Stimulated activated CD4-positive, alpha-beta T cell treated with anti-CD3 and anti-CD28 coated beads, Interleukin-12 subunit alpha, Interleukin-12 subunit beta, amount 100 ng/mL, for 24 hours (primary cell): ENCODE data around the gene ZNF442.
"Not testable (repeated sequence)": the region's sequence is repeated elsewhere in the genome, so short reads cannot be mapped to it uniquely, and the experiment has no call there.

Source experiments
- DNase-seq, 2 experiments: peaks; one replicate each; pipeline ENCODE4 v3.0.0-alpha.2; 2020; ENCODE audit warnings: low read depth in 2 of 2

The ZNF442 gene

DNA sequence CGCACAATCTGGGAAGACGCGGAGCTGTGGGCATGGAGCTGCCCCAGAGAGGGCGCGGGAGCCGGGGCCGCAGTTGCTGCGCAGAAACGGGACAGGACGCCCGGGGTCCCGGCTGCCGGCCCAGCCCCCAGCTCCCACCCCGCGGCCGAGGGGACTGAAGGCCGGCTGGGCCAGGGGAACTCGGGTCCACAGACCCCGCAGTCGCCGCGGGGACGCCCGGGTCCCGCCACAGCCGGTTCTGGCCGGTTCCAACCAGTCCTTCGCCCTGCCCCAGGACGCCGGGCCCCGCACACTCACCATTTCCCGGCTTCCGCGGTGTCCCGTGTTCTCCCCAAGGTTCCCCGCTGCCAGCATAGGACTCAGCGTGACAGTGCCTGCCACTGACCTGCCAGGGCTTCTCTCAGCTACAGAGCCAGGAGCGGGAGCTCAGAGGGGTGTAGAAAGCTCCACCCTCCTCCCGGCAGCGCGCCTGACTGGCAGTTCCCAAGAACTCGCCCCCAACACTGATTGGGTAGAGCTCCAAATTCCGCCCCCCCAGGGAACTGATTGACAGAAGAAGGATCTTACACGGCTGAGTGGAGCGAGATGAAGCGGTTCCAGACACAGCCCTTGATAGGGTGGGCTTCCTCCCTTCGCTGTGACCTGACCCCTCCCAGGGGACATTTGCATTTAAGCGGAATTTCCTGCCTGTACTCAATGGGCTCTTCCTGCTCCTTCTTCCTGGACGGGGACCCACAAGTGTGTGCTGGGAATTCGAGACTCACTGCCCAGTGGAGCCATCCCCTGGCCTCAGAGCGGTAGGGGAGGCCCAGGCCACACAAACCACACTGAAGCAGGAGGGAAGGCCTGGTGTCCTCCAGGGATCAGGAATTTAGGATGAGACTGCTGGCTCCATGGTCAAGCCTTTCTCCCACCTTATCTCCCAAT is at the start of gene ZNF442:
Gene ZNF442 (minus strand): TSS at position 448 of the 927 bp plus-strand sequence. CDS start 2,052 bp downstream, outside the sequence.
- peak; percentile 80 to 88 for DNase-seq

DNA sequence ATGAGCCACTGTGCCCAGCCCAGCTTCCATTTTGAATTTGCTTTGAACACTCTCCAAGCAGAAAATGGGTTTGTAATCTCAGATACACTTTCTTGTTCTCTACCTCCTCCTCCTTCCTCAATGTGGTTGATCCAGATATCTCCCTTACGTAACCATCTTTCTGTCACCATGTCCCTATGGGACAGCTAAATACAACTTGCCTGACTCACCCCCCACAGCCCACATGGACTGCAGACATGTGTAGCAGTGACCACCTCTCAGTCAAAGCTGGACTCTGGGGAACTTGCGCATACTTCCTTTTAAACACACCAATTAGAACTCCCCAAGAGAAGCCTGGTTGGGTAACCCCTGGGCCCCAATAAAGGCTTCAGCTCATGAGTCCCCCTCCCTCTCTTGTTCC is 46.4 kb upstream of the ZNF442 start:
- DNase-seq: no peak

DNA sequence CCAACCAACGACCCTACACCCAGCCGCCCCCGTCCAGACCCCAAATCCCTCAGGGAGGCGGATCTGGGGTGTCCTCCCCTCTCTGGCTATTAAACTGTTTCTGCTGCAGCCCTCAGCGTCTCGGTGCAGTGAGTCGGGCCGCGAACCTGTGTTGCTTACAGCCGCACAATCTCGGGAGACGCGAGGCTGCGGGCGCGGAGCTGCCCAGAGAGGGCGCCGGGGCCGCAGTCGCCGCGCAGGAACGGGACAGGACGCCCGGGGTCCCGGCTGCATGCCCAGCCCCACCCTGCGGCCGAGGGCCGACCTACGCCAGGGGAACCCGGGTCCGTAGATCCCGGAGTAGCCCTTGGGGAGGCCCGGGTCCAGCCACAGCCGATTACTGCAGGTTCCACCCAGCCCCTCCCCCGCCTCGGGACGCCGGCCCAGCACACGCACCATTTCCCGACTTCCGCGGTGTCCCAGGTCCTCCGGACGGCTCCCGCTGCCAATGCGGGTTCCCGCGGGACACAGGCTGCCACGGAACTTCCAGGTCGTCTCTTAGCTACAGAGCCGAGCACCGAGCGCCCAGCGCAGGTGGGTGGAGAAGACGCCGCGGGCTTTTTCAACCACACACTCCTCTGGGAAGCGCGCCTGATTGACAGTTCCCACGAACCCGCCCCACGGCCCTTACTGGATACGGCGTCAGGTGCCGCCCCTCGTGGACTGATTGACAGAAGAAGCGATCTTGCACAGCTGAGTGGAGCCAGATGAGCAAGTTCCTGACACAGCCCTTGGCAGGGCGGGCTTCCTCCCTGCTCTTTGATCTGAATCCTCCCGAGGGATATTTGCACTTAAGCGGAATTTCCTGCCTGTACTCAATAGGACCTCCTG is 35.4 kb upstream of the ZNF442 start, which contains the start of gene ZNF799:
Gene ZNF799 (minus strand): TSS at position 639 of the 870 bp plus-strand sequence. CDS start 201 bp downstream, at position 438.
- DNase-seq: peak; percentile 79 to 90

DNA sequence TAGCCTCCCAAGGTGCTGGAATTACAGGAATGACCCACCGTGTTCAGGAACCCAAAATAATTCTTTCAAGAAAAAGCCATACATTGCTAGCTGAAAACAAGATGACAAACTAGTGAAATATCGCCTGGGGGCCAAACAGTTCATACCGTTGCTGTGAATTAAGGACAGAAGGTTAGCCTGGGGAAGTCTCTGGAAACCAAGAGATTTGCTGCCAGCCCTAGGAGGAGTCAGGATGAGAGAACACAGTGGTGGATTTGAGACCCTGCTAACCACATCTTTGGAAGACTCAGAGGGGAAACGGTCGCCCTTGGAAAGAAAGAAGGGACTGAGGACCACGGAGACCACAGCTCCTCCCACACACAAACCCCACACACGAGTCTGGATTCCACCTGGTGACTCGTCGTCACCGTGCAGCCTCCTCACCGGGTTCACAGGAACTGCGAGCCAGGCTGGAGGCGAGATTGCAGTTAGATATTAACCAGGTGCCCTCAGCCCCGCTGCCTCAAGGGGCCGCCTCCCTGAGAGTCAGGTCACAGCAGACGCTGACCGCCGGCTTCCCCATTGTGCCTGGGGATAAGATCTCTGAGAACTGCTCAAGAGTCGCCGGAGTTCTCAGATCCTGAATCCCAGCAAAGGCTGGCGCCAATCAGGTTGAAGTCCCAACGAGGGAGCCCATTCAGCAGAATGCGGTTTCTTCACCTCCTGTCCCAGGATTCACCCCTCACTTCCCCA is 34.6 kb upstream of the ZNF442 start:
- DNase-seq: peak in 1 of 2 experiments; percentile 14

DNA sequence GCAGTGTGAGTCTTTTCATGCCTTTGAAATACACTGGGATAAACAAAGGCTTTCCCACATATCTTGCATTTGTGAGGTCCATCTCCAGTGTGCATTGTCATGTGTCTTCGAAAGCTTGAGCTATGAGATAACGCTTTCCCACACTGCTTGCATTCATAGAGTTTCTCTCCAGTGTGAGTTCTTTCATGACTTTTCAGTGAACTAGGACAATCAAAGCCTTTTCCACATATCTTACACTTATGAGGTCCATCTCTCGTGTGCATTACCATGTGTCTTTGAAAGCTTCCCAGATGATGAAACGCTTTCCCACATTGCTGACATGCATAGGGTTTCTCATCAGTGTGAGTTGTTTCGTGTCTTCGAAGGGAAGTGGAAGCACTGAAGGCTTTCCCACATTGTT is 25.7 kb upstream of the ZNF442 start:
- DNase-seq: not testable (repeated sequence)

DNA sequence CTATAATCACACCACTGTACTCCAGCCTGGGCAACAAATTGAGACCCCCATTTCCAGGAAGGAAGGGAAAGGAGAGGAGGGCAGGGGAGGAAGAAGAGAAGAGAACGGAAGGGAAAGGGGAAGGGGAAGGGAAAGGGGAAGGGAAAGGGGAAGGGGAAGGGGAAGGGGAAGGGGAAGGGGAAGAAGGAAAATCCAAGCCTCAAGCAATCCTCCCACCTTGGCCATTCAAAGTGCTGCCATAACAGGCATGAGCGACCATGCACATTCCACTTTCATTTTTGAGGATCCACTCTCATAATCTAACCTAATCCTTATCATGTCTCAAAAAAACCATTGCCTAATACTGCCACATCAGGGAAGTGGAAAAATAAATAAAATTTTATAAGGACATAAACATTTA is 20.9 kb upstream of the ZNF442 start:
- DNase-seq: not testable (repeated sequence)

DNA sequence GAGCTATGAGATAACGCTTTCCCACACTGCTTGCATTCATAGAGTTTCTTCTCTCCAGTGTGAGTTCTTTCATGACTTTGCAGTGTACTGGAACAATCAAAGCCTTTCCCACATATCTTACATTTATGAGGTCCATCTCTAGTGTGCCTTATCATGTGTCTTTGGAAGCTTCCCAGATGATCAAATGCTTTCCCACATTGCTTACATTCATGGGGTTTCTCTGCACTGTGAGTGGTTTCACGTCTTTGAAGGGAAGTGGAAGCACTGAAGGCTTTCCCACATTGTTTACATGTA is 14.9 kb upstream of the ZNF442 start:
- DNase-seq: no peak

DNA sequence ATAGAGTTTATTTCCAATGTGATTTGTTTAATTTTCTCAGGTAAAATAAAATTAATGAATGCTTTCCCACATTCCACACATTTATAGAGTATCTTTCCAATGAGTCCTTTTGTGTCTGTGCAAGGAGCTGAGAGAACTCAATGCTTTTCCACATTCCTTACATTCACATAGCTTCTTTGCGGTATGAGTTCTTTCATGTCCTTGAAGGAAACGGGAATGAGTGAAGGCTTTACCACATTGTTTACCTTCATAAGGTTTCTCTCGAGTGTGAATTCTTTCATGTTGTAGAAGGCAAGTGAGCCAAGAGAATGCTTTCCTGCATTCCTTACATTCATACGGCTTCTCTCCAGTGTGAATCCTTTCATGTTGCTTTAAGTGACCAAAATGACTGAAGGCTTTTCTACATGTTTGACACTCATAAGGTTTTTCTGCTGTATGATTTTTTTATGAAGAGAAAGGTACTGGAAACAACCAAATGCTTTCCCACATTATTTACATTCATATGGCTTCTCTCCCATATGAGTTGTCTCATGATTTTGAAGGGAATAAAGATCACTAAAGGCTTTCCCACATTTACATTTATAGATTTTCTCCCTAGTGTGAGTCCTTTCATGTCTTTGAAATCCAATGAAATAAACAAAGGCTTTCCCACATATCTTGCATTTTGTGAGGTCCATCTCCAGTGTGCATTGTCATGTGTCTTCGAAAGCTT is 14.4 kb upstream of the ZNF442 start:
- no peak for DNase-seq

DNA sequence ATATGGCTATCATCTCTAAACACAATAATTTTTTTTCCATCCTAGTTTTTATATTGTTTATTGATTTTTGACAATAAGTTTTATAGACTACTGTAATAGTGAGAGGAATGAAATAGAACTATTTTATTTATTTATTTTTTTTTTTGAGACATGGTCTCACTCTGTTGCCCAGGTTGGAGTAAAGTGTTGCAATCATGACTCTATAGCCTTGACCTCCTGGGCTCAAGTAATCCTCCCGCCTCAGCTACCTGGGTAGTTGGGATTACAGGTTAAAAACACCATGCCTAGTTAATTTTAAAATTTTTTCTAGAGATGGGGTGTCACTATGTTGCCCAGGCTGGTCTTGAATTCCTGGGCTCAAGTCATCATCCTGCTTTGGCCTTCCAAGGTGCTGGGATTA is 8.5 kb upstream of the ZNF442 start:
- DNase-seq: no peak

DNA sequence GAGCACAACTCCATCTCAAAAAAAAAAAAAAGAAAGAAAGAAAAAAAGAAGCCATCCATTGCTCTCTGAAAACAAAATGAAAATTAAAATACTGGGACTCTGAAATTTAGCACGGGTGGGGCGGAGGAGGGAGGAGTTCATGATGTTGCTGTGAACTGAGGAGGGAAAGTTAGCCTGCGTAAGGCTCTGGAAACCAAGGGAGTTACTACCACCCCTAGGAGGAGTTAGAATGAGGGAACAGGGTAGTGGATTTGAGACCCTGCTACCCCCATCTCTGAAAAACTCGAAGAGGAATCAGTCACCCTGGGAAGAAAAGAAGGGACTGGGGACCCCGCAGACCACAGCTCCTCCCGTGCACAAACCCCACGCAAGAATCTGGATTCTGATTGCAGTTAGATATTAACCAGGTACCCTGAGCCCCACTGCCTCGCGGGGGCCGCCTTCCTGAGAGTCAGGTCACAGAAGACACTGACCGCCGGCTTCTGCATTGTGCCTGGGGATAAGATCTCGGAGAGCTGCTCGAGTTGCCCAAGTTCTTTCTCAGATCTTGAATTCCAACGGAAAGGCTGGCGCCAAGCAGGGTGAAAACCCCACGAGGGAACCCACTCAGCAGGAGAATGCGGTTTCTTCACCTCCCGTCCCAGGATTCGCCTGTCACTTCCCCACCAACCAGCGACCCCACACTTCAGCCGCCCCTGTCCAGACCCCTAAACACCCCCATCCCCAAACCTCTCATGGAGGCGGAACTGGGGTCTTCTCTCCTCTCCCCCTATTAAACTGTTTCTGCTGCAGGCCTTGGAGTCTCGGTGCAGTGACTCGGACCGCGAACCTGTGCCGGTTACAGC is 870 bp downstream of the ZNF442 start:
- no peak for DNase-seq

DNA sequence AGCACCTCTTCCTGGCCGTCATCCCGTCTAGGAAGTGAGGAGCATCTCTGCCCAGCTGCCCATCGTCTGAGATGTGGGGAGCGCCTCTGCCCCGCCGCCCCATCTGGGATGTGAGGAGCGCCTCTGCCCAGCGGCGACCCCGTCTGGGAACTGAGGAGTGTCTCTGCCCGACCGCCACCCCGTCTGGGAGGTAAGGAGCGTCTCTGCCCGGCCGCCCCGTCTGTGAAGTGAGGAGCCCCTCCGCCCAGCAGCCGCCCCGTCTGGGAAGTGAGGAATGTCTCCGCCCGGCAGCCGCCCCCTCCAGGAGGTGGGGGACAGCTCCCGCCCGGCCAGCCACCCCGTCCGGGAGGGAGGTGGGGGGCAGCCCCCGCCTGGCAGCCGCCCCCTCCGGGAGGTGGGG is 3.2 kb downstream of the ZNF442 start:
- DNase-seq: not testable (repeated sequence)

DNA sequence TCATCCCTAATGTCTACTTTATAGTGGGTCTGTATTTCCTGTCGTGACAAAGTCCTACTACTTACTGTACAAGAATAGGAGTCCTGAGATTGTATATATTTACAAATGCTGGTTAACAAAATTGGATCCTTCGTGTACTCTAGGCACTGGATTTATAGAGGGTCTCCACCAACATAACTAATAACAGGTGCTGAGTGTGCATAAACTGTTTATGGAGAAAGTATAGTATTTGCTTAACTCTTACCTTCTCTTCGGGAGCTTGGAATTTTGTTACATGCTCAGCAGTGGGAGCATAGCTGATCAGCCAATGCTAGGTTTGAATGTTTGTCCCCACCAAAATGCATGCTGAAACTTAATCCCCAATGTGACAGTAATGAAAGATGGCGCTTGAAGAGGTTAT is 12.1 kb downstream of the ZNF442 start:
- no peak for DNase-seq

DNA sequence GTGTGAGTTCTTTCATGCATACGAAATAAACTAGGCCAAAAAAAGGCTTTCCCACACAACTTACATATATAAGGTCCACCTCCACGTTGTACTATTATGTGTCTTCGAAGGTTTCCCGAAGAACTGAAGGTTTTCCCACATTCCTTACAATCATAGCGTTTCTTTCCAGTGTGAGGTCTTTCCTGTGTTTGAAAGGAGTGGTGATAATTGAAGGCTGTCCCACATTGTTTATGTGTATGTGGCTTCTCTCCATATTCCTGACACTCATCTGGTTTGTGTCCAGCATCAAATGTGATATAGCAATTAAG is 14.6 kb downstream of the ZNF442 start:
- no peak for DNase-seq

DNA sequence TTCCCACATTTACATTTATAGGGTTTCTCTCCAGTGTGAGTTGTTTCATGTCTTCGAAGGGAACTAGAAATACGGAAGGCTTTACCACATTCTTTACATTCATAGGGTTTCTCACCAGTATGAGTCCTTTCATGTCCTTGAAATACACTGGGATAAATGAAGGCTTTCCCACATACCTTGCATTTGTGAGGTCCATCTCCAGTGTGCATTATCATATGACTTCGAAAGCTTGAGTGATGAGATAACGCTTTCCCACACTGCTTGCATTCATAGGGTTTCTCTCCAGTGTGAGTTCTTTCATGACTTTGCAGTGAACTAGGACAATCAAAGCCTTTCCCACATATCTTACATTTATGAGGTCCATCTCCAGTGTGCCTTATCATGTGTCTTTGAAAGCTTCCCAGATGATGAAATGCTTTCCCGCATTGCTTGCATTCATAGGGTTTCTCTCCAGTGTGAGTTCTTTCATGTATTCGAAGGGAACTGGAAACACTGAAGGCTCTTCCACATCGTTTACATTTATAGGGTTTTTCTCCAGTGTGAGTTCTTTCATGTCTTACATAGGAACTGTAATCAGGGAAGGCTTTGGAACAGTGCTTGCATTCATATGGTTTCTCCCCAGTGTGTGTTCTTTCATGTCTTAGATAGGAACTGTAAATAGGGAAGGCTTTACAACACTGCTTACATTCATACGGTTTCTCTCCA is 15.1 kb downstream of the ZNF442 start:
- DNase-seq: no peak

DNA sequence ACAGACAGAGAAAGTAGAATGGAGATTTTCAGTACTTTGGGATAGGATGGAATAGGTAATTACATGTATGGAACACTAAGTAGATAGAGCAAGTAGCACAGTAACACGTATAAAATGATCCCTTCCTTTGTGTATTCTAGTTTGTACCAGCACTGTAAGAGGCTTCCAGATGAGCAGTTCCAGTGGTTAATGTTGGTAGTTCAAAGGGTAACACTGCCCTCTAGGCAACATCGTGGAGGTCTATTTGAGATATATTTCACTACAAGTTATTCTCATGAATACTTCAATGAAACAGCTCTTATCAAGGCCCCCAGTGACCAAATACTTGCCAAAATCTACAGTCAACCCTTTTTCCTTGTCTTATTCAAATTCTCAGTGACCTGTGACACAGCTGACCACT is 18.6 kb downstream of the ZNF442 start:
- DNase-seq: no peak

DNA sequence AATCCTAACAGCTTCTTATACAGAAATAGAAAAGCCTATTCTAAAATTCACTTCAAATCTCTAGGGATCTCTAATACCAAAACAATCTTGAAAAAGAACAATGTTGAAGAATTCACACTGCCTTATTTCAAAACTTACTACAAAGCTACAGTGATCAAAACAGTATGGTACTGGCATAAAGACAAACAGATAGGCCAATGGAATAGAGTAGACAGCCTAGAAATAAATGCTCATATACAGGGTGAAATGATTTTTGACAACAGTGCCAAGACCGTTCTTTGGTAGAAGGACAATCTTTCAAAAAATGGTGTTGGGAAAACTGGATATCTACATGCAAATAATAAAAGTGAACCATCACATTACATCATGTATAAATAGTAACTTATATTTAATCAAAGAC is 20.3 kb downstream of the ZNF442 start:
- no peak for DNase-seq

DNA sequence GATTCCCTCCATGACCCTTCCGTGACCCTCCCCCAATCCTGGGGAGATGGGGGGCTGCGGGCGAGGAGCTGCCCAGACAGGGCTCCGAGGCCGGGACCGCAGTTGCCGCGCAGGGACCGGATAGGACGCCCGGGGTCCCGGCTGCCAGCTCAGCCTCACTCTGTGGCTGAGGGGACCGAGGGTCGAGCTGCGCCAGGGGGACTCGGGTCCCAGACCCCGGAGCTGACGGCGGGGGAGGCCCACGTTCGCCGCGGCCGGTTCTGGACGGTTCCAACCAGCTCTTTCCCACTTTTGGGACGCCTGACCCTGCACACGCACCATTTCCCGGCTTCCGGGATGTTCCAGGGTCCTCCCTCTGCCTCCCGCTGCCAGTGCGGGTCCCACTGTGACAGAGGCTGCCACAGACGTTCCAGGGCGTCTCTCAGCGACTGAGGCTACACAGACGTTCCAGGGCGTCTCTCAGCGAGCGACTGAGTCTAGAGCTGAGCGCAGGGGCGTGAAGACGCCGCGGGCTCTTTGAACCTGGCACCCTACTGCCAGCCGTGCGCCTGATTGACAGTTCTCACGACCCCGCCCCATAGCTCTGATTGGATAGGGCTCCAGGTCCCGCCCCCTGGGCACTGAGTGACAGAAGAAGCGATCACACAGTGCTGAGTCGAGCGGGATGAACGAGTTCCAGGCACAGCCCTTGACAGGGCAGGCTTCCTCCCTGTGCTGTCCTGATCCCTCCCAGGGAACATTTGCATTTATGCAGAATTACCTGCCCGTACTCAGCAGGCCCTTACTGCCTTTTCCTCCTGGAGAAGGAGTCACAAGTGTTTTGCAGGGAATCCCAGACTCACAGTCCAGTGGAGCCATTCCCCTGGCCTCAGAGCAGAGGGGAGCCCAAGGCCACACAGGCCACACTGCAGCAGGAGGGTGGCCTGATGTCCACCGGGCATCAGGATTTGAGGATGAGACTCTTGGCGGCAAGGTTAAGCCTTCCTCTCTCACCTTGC is 32.0 kb downstream of the ZNF442 start, which contains the start of gene ZNF563:
Gene ZNF563 (minus strand): TSS at position 472 of the 998 bp plus-strand sequence. CDS start 151 bp downstream, at position 321.
- DNase-seq: peak; percentile 98

DNA sequence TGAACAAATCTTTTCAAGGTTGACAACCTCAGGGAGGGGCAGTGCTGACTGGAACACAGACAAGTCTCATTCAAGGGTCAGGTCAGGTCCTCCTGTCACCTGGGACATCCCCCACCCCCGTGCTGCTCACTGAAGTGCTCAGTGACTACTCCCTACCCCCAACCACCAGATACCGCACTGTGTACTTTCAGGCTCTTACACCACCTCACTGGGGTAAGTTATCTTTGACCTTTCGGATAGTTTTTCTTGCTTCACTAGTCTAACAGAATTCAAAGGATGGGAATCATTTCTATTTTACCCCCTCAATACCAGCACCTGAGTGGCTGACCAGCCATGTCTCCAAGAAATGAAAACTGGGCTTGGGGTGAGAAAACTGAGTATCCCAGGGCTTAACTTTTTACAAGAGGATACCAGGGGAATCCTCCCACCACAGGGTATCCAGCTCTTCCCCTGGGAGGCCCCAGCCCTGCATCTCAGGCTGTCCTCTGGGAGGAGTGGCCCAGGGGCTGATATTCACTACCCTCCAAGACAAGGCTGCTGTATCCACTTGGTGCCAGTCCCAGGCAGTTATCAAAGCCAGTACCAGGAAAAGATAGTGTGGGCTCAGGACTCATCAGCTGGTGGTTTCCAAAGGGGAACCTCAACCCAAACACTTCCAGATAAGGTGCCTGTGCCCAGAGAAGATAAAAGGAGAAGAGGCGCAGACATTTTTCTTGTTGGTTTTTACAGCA is 34.1 kb downstream of the ZNF442 start:
- DNase-seq: peak; percentile 31 to 65
